ENCODE measurements around the gene PRDM16. TPM values are rescaled to one million over a fixed set of nuclear protein-coding genes. Genes with fewer than 3 reads are reported as not detected.

The PRDM16 gene
- total and polyA plus RNA-seq, 2 experiments from 2014 or later: 41.8 to 55.8 TPM

DNA sequence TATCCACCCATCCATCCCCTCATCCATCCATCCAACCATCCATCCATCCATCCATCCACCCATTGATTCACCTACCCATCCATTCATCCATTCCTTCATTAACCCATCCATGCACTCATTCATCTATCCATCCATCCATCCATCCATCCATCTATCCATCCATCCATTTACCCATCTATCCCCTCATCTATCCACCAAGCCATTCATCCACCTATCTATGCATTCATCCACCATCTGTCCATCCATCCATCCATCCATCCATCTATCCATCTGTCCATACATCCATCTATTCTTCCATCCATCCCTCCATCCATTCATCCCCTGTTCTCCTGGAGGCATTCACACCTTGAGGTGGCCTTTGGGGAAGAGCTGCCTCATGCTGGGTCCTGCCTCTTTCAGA lies 107.0 kb downstream of the PRDM16 start:
- no peak for DNase-seq (ENCODE audit: low read depth in 1 of 2, low spot score in 1 of 2)
- no peak overlapping the region for H3K27ac ChIP-seq
- H3K4me1 ChIP-seq (ENCODE audit: low read depth): peaks cover 45% of the 10 kb centered on the region
- H3K9me3 ChIP-seq (ENCODE audit: low read depth): no peaks in the 10 kb centered on the region
- no peak overlapping the region for H3K4me3 ChIP-seq
- TF ChIP-seq, protein P1, sequence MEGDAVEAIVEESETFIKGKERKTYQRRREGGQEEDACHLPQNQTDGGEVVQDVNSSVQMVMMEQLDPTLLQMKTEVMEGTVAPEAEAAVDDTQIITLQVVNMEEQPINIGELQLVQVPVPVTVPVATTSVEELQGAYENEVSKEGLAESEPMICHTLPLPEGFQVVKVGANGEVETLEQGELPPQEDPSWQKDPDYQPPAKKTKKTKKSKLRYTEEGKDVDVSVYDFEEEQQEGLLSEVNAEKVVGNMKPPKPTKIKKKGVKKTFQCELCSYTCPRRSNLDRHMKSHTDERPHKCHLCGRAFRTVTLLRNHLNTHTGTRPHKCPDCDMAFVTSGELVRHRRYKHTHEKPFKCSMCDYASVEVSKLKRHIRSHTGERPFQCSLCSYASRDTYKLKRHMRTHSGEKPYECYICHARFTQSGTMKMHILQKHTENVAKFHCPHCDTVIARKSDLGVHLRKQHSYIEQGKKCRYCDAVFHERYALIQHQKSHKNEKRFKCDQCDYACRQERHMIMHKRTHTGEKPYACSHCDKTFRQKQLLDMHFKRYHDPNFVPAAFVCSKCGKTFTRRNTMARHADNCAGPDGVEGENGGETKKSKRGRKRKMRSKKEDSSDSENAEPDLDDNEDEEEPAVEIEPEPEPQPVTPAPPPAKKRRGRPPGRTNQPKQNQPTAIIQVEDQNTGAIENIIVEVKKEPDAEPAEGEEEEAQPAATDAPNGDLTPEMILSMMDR (IDR thresholded peaks at IDR 0.05; ENCODE audit: low read depth, low read length): no peak
- no peaks in the 10 kb centered on the region for H3K27me3 ChIP-seq
- no peaks in the 10 kb centered on the region for H3K36me3 ChIP-seq

DNA sequence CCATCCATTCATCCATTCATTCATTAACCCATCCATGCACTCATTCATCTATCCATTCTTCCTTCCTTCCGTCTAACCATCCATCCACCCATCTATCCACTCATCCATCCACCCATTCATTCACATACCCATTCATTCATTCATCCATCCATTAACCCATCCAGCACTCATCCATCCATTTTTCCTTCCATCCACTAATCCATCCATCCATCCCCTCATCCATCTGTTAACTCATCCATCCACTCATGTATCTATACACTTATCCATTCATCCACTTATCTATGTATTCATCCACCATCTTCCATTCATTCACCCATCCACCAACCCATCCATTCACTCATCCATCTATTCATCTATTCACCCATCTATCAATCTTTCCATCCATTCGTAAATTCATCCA lies 107.8 kb downstream of the PRDM16 start:
- H3K36me3 ChIP-seq: no peaks in the 10 kb centered on the region
- no peak overlapping the region for H3K4me3 ChIP-seq
- peaks cover 38% of the 10 kb centered on the region for H3K4me1 ChIP-seq (ENCODE audit: low read depth)
- no peak overlapping the region for H3K27ac ChIP-seq
- TF ChIP-seq, protein P1 (IDR thresholded peaks at IDR 0.05; ENCODE audit: low read depth, low read length): no peak
- no peaks in the 10 kb centered on the region for H3K9me3 ChIP-seq (ENCODE audit: low read depth)
- no peak for DNase-seq (ENCODE audit: low read depth in 1 of 2, low spot score in 1 of 2)
- no peaks in the 10 kb centered on the region for H3K27me3 ChIP-seq

GRCh38 chr1:3178279-3178678 lies 109.3 kb downstream of the PRDM16 start:
- Histone ChIP-seq H3K4me1 (ENCODE audit: low read depth) (peaks cover 25% of the 10 kb centered on the region), H3K27ac (no peak overlapping the region), H3K27me3 (no peaks in the 10 kb centered on the region), H3K4me3 (no peak overlapping the region), H3K9me3 (ENCODE audit: low read depth) (no peaks in the 10 kb centered on the region), H3K36me3 (no peaks in the 10 kb centered on the region)
- TF ChIP-seq, protein P1 (IDR thresholded peaks at IDR 0.05; ENCODE audit: low read depth, low read length): no peak
- no peak for DNase-seq (ENCODE audit: low read depth in 1 of 2, low spot score in 1 of 2)

DNA sequence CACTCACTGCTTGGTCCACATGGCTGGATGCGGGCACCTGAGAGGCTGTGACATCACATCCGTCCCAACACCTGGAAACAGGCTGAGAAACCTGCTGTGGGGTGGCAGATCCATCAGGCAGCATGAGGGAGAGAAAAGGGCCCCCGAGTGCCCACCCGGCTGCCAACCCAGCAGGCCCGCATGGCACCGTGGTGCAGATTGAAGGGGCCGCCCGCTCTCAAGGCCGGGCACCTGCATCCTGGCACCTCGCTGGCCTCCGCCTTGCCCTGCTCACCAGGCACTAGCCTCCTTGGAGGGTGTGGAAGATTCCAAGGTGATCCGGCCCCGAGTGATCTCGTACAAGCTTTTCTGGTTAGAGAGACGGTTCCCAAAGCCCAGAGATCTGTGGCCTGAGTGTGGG lies 110.5 kb downstream of the PRDM16 start:
- Histone ChIP-seq H3K4me1 (ENCODE audit: low read depth) (peaks cover 23% of the 10 kb centered on the region), H3K27ac (no peak overlapping the region), H3K36me3 (no peaks in the 10 kb centered on the region), H3K9me3 (ENCODE audit: low read depth) (no peaks in the 10 kb centered on the region), H3K27me3 (no peaks in the 10 kb centered on the region), H3K4me3 (no peak overlapping the region)
- no peak for DNase-seq (ENCODE audit: low read depth in 1 of 2, low spot score in 1 of 2)
- TF ChIP-seq, protein P1 (IDR thresholded peaks at IDR 0.05; ENCODE audit: low read depth, low read length): no peak

- H3K9me3 ChIP-seq (ENCODE audit: low read depth): no peaks in the 10 kb centered on the region
- DNase-seq (ENCODE audit: low read depth in 1 of 2, low spot score in 1 of 2): no peak
- TF ChIP-seq, protein P1 (IDR thresholded peaks at IDR 0.05; ENCODE audit: low read depth, low read length): no peak
- H3K36me3 ChIP-seq: no peaks in the 10 kb centered on the region
- no peak overlapping the region for H3K27ac ChIP-seq
- H3K4me1 ChIP-seq (ENCODE audit: low read depth): peaks cover 11% of the 10 kb centered on the region
- H3K27me3 ChIP-seq: no peaks in the 10 kb centered on the region
- H3K4me3 ChIP-seq: no peak overlapping the region
Observed at GRCh38 chr1:3180915-3181314, 111.9 kb downstream of the PRDM16 start.

DNA sequence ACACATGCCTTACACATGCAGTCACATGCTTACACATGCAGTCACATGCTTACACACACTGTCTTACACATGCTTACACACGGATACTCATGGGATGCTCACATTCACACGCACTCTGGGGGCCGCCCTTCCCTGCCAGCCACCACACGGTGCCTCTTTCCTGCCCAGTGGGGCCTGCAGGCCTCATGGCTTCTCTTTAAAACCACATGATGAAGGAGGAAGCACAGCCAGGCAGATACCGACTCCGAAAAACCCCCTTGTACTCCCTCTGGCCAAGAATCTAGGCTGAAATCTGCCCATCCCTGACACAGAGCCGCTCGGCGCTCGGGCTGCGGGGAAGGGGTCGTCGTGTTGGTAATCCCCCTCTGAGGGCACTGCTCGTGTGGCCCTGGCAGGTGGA lies 113.0 kb downstream of the PRDM16 start:
- H3K36me3 ChIP-seq: no peaks in the 10 kb centered on the region
- no peaks in the 10 kb centered on the region for H3K9me3 ChIP-seq (ENCODE audit: low read depth)
- peaks cover 13% of the 10 kb centered on the region for H3K4me1 ChIP-seq (ENCODE audit: low read depth)
- no peaks in the 10 kb centered on the region for H3K27me3 ChIP-seq
- H3K27ac ChIP-seq: no peak overlapping the region
- no peak overlapping the region for H3K4me3 ChIP-seq
- DNase-seq (ENCODE audit: low read depth in 1 of 2, low spot score in 1 of 2): no peak
- TF ChIP-seq, protein P1 (IDR thresholded peaks at IDR 0.05; ENCODE audit: low read depth, low read length): no peak

Measured in cardiac muscle cell (in vitro differentiated cells and primary cell).